HepG2 (cell line): ENCODE results near the gene PTX4. TPM values are rescaled to one million over a fixed set of nuclear protein-coding genes. Genes with fewer than 3 reads are reported as not detected.

Source experiments
- ATAC-seq: fragments of 200-7000 bp; cut with Tn5 transposase; 3 replicates; pipeline ENCODE4 v1.9.1; 2020; ENCODE audit warnings: mild to moderate bottlenecking, moderate library complexity
- BruUV-seq: library from RNA; stranded (reverse); fragments of 400-500 nt; replicated peaks from 2 replicates; lab custom pipeline; 2021; lab: Mats Ljungman, UMichigan
- CTCF ChIA-PET: fragments of 300-600 bp; formaldehyde crosslinking; extraction: SDS; loops from one replicate; lab custom pipeline; 2021; ENCODE audit warnings: low total read pairs, inconsistent platforms, low intra/inter-chr PET ratio; lab: Yijun Ruan, JAX
- POLR2A ChIA-PET: fragments of 350-600 bp; sonication (Branson Sonifier 250); formaldehyde crosslinking; loops from one replicate; lab custom pipeline; 2020; ENCODE audit warnings: antibody characterized with exemption, inconsistent platforms; lab: Yijun Ruan, JAX
- DNase-seq: peaks from one replicate; pipeline ENCODE4 v3.0.0-alpha.2; 2015; ENCODE audit warnings: low spot score
- FAIRE-seq: peaks from 3 replicates; lab custom pipeline; 2011; peaks lifted over from hg19 to GRCh38; lab: Jason Lieb, UNC
- H2AFZ ChIP-seq: one replicate; pipeline ENCODE4 v1.6.1; 2011; ENCODE audit warnings: low read length, inconsistent platforms
- H3K27ac ChIP-seq: fragments of 300-600 bp; 3 replicates; pipeline ENCODE4 v1.8.0; 2011; ENCODE audit warnings: mixed run types, mild to moderate bottlenecking, mixed read lengths, low read length, inconsistent platforms; ENCODE audit not compliant: insufficient read depth; ENCODE audit errors: extremely low read length
- H3K27me3 ChIP-seq, 2 experiments: fragments of 200-600 bp in 1 of 2; 2 replicates in 1 of 2; 3 replicates in 1 of 2; pipeline versions ENCODE4 v1.6.0 to v1.8.0; 2011; ENCODE audit warnings: low read length in 2 of 2, mild to moderate bottlenecking in 2 of 2, moderate library complexity in 2 of 2, inconsistent platforms in 1 of 2; ENCODE audit not compliant: insufficient read depth in 2 of 2, control insufficient read depth in 1 of 2
- H3K36me3 ChIP-seq, 2 experiments: fragments of 200-600 bp in 1 of 2; replicated peaks in 1 of 2; 2 replicates in 1 of 2; 3 replicates in 1 of 2; pipeline versions ENCODE4 v1.5.1 to v1.8.0; 2011; ENCODE audit warnings: low read length in 2 of 2, inconsistent platforms in 1 of 2; ENCODE audit not compliant: insufficient read depth in 2 of 2, control insufficient read depth in 1 of 2
- H3K4me1 ChIP-seq: 2 replicates; pipeline ENCODE4 v1.5.1; 2012; ENCODE audit warnings: low read length, inconsistent platforms; ENCODE audit not compliant: insufficient read depth
- H3K4me2 ChIP-seq: 2 replicates; pipeline ENCODE4 v1.6.0; 2011; ENCODE audit warnings: low read depth, low read length, inconsistent platforms
- H3K4me3 ChIP-seq, 3 experiments: fragments of 200-600 bp in 1 of 3; sonication (generic), shearing (Covaris generic) in 1 of 3; replicated peaks in 1 of 3; 2 replicates each; pipeline ENCODE4 v1.5.1; 2011 to 2016; ENCODE audit warnings: low read length in 3 of 3, inconsistent platforms in 2 of 3, low read depth in 2 of 3, mild to moderate bottlenecking in 2 of 3, control low read depth in 1 of 3, mixed read lengths in 1 of 3; ENCODE audit not compliant: insufficient read depth in 1 of 3
- H3K79me2 ChIP-seq: one replicate; pipeline ENCODE4 v1.6.1; 2011; ENCODE audit warnings: low read length, inconsistent platforms; ENCODE audit not compliant: insufficient read depth
- H3K9ac ChIP-seq: 2 replicates; pipeline ENCODE4 v1.6.0; 2011; ENCODE audit warnings: mild to moderate bottlenecking, low read depth, low read length, inconsistent platforms; ENCODE audit not compliant: insufficient read depth
- H3K9me3 ChIP-seq: 2 replicates; pipeline ENCODE4 v1.5.1; 2012; ENCODE audit warnings: mild to moderate bottlenecking, low read length
- H4K20me1 ChIP-seq: 2 replicates; pipeline ENCODE4 v1.6.0; 2011; ENCODE audit warnings: inconsistent platforms, mild to moderate bottlenecking, low read length, moderate library complexity; ENCODE audit not compliant: insufficient read depth
- MXD4 ChIP-seq: IDR thresholded peaks from 2 replicates; pipeline ENCODE4 v1.6.1; 2016; ENCODE audit warnings: mild to moderate bottlenecking, missing biosample characterization, missing genetic modification reagents
- ZNF547 ChIP-seq: sonication (generic); formaldehyde crosslinking; IDR thresholded peaks from 2 replicates; pipeline ENCODE4 v1.5.1; 2020; ENCODE audit warnings: mild to moderate bottlenecking, missing genetic modification reagents
- ZNF564 ChIP-seq: sonication (generic); formaldehyde crosslinking; IDR thresholded peaks from 2 replicates; pipeline ENCODE4 v1.8.1; 2023; ENCODE audit warnings: mild to moderate bottlenecking, missing genetic modification reagents
- ZNF768 ChIP-seq: sonication (generic); formaldehyde crosslinking; IDR thresholded peaks from 2 replicates; pipeline ENCODE4 v1.4.0; 2020; ENCODE audit warnings: missing genetic modification reagents
- WGBS: methylation state at CpG from one replicate; pipeline ENCODE4 v1.1.6; 2017; ENCODE audit warnings: low lambda C conversion rate; 5-methylcytosine and 5-hydroxymethylcytosine counted together
- in situ Hi-C: cut with HindIII; loops from 2 replicates; pipeline ENCODE4 v1.10.0; 2017; ENCODE audit warnings: low pct_unique_long_range_greater_than_20kb; ENCODE audit not compliant: extremely low pct_ligation_motif_present
- intact Hi-C: fragments of 100-400 bp; cut with micrococcal nuclease; formaldehyde crosslinking; loops from one replicate; pipeline ENCODE4 v1.10.0; 2022; ENCODE audit not compliant: unreplicated experiment
- polyA plus RNA-seq, 8 experiments: library from polyadenylated mRNA; depleted of rRNA in 3 of 8; stranded (reverse) in 7 of 8; unstranded in 1 of 8; fragments of >200 nt; fragmentation: Illumina TruSeq in 4 of 8; extraction: Trizol in 4 of 8; gene quantifications; 2 replicates each; pipeline versions ENCODE4 v1.2.1 to v1.2.3, GENCODE V29; 2011 to 2016; ENCODE audit warnings: low read depth in 4 of 8, missing spikeins in 1 of 8, mixed read lengths in 1 of 8; ENCODE audit not compliant: insufficient read depth in 1 of 8
- total RNA-seq, 5 experiments: library from RNA; depleted of rRNA; stranded (reverse); fragments of >200 nt; fragmentation: Illumina TruSeq; extraction: Trizol; gene quantifications; 2 replicates each; pipeline ENCODE4 v1.2.3, GENCODE V29; 2016; ENCODE audit warnings: low read depth in 1 of 5

Gene PTX4
- total and polyA plus RNA-seq, 2 of the 13 experiments (the other 11 are each of a cell fraction or from before 2014, with no cell fraction given): 0.04 TPM; not detected in 1

DNA sequence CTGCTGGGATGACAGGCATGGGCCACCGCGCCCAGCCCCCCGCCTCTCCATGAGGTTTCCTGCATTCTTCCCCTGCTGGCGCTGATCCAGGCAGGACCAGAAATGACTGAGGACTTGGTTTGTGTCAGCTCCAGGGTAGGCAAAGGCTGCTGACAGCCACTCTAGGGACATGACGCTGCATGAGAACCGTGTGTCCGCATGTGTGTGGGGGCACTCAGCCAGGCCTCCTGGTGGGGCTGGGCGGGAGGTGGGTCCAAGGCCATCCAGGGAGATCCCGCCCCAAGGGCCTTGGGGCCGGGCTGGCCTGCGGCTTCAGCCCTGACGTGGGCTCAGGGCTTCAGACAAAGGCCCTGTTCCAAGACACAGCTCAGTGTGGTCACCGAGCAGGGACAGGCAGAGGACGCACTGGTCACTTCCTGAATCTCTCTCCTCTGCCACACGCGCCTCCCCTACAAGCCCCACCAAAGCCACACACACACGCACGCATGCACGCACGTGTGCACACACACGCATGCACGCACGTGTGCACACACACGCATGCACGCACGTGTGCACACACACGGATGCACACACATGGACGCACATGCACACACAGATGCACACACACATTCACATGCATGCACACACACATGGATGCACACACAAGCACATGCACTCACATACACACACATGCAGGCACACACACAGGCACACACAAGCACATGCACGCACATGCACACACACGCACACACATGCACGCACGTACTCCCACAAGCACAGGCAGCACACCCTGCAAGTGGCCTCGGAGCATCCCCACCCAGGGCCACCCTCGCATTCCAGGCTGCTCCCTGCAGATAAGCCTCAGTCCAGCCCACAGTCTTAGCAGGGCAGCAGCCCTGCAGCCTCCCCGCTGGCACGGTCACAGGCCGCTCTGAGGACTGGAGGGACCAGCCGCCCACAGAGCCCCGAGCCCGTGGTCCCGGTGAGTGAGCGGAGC lies 39.4 kb upstream of the PTX4 start (continued):
- TF ChIP-seq ZNF547: no peak
- TF ChIP-seq ZNF564: no peak

DNA sequence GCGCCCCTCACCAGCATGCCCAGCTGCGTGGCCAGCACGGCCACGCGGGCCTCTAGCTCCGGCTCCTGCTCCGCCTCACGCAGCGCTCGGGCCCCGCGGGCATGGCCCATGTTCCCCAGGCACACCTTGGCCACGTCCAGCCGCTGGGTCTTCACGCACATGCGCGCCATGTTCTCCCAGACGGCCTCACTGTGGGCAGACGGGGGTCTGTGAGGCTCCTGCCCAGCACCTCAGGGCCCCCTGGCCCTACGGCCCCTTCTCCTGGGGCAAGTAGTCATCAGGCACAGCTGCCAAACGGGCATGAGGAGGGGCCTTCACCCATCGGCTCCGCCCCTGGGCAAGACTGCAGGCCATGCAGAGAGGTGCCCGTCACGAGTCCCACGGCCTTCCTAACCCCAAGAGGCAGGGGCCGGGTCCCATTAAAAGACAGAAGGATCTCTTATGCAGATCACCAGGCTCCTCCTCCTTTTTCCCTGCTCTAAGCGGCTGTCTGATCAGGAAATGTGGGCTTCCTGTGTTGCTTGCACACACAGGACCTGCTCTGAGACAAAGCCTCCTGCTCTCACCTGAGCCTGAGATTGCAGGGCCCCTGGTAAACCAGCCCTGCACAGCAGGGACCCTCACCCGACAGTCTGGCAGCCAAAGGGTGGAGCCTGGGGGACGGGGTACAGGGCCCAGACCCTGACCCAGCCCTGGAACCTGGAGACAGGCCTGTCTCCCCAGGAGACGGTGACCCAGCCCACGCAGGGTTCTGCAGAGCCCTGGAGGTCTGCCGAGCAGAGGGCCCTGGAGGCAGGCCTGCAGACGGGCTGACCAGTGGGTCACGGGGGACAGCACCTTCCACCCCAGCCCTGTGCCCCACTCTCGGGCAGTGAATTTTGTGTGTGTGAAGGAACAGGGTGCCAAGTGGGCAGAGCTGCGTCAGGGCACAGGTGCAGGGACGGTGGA lies 38.1 kb upstream of the PTX4 start:
- Histone ChIP-seq H3K79me2 (no peaks in the 10 kb centered on the region), H3K9me3 (no peaks in the 10 kb centered on the region), H3K27ac (no peak overlapping the region), H3K27me3 (no peaks in the 10 kb centered on the region), H3K4me3 (no peak overlapping the region), H2AFZ (no peak overlapping the region), H3K9ac (no peak overlapping the region), H3K4me1 (peaks cover 12% of the 10 kb centered on the region), H3K36me3 (no peaks in the 10 kb centered on the region; a peak in 1 of 5 replicates), H3K4me2 (no peak overlapping the region), H4K20me1 (no peaks in the 10 kb centered on the region)
- ChIA-PET CTCF (no interaction called here), POLR2A (no interaction called here)
- no peak for FAIRE-seq
- BruUV-seq: no TSS peak
- WGBS: 82% methylated on average over 14 of the region's 38 CpGs
- DNase-seq: no peak
- intact Hi-C loops: no loop called here
- no peak for ATAC-seq
- in situ Hi-C loops: no loop called here
- TF ChIP-seq MXD4: no peak
- 0 out of 2 replicates have a peak, but pooled peaks have one; percentile 16 for TF ChIP-seq ZNF768 (CRISPR knock-in tag)
